A549 (cell line): ENCODE measurements around the gene ORM1. TPM values are rescaled to one million over a fixed set of nuclear protein-coding genes. Genes with fewer than 3 reads are reported as not detected.

Experiments
- ATAC-seq, 2 experiments: fragments of 200-7000 bp in 1 of 2; fragments of >200 bp in 1 of 2; cut with Nextera tagmentation in 1 of 2; cut with Tn5 transposase in 1 of 2; 3 replicates each; pipeline versions ENCODE4 v1.8.0 to v1.9.1; 2018 to 2020; ENCODE audit warnings: mild to moderate bottlenecking in 1 of 2, moderate library complexity in 1 of 2
- CTCF ChIA-PET: fragments of 300-600 bp; sonication (Branson Sonifier 250); formaldehyde crosslinking; extraction: SDS; loops from one replicate; lab custom pipeline; 2021; ENCODE audit warnings: antibody characterized with exemption, inconsistent platforms; lab: Yijun Ruan, JAX
- POLR2A ChIA-PET: fragments of 350-600 bp; formaldehyde crosslinking; extraction: SDS; loops from one replicate; lab custom pipeline; 2021; ENCODE audit warnings: antibody characterized with exemption, inconsistent platforms; lab: Yijun Ruan, JAX
- DNase-seq, 2 experiments: peaks; one replicate each; pipeline versions ENCODE4 v3.0.0 to v3.0.0-alpha.2; 2011 to 2016; ENCODE audit warnings: low read depth in 1 of 2, low spot score in 1 of 2
- FAIRE-seq: peaks from 2 replicates; lab custom pipeline; 2011; peaks lifted over from hg19 to GRCh38; lab: Jason Lieb, UNC
- H3K27ac ChIP-seq, 2 experiments: fragments of >200 bp; sonication (Bioruptor Twin); formaldehyde crosslinking; 3 replicates each; pipeline ENCODE4 v1.5.1; 2016 to 2017
- H3K4me1 ChIP-seq: fragments of >200 bp; sonication (Bioruptor Twin); formaldehyde crosslinking; 3 replicates; pipeline ENCODE4 v1.6.1; 2016
- H3K4me2 ChIP-seq: fragments of >200 bp; sonication (Bioruptor Twin); formaldehyde crosslinking; 3 replicates; pipeline ENCODE4 v1.6.1; 2016
- H3K4me3 ChIP-seq: fragments of >200 bp; sonication (Bioruptor Twin); formaldehyde crosslinking; 3 replicates; pipeline ENCODE4 v1.5.1; 2016
- H3K9me3 ChIP-seq: fragments of >200 bp; sonication (Bioruptor Twin); formaldehyde crosslinking; 3 replicates; pipeline ENCODE4 v1.6.1; 2016
- BHLHE40 ChIP-seq: IDR thresholded peaks from 2 replicates; pipeline ENCODE4 v1.6.1; 2012; ENCODE audit warnings: low read depth, low read length, inconsistent platforms
- CBX2 ChIP-seq: fragments of 200-600 bp; sonication (generic); IDR thresholded peaks from 2 replicates; pipeline ENCODE4 v1.6.1; 2016; ENCODE audit warnings: low read depth, mild to moderate bottlenecking, borderline replicate concordance
- CEBPB ChIP-seq, 2 experiments: fragments of >200 bp in 1 of 2; sonication (Bioruptor Twin) in 1 of 2; formaldehyde crosslinking in 1 of 2; IDR thresholded peaks; 2 replicates each; pipeline ENCODE4 v1.6.1; 2012 to 2016
- CHD4 ChIP-seq: fragments of 200-600 bp; sonication (generic); IDR thresholded peaks from 2 replicates; pipeline ENCODE4 v1.6.1; 2016; ENCODE audit warnings: antibody characterized with exemption, mild to moderate bottlenecking, borderline replicate concordance
- ELK1 ChIP-seq: fragments of 150-350 bp; IDR thresholded peaks from 2 replicates; pipeline ENCODE4 v1.6.1; 2014; ENCODE audit warnings: low read depth, mild to moderate bottlenecking, low read length
- EP300 ChIP-seq, 2 experiments: fragments of >200 bp; sonication (Bioruptor Twin); formaldehyde crosslinking; IDR thresholded peaks; 2 replicates in 1 of 2; 3 replicates in 1 of 2; pipeline ENCODE4 v1.6.1; 2016 to 2017
- ESRRA ChIP-seq: fragments of 150-350 bp; IDR thresholded peaks from 2 replicates; pipeline ENCODE4 v1.6.1; 2014; ENCODE audit warnings: mild to moderate bottlenecking, low read length, borderline replicate concordance
- FOXS1 ChIP-seq: fragments of 250-450 bp; sonication (Bioruptor Pico); IDR thresholded peaks from 2 replicates; pipeline ENCODE4 v1.5.0; 2020; ENCODE audit warnings: mild to moderate bottlenecking, moderate library complexity
- HES2 ChIP-seq: fragments of >200 bp; sonication (Bioruptor Twin); formaldehyde crosslinking; IDR thresholded peaks from 2 replicates; pipeline ENCODE4 v1.6.1; 2016
- HOXA7 ChIP-seq: fragments of 250-450 bp; sonication (Bioruptor Pico); IDR thresholded peaks from 2 replicates; pipeline ENCODE4 v1.5.0; 2020; ENCODE audit warnings: mild to moderate bottlenecking, moderate library complexity
- JUN ChIP-seq, 2 experiments: fragments of >200 bp; sonication (Bioruptor Twin); formaldehyde crosslinking; IDR thresholded peaks; 2 replicates in 1 of 2; 3 replicates in 1 of 2; pipeline ENCODE4 v1.6.1; 2016 to 2017
- JUNB ChIP-seq: fragments of >200 bp; sonication (Bioruptor Twin); formaldehyde crosslinking; IDR thresholded peaks from 2 replicates; pipeline ENCODE4 v1.6.1; 2016
- KDM5A ChIP-seq: fragments of 200-600 bp; sonication (generic); IDR thresholded peaks from 2 replicates; pipeline ENCODE4 v1.6.1; 2016; ENCODE audit warnings: antibody characterized with exemption, mild to moderate bottlenecking
- MAFK ChIP-seq: fragments of 450-650 bp; IDR thresholded peaks from 2 replicates; pipeline ENCODE4 v1.6.1; 2014; ENCODE audit not compliant: partially characterized antibody
- MYC ChIP-seq: IDR thresholded peaks from 2 replicates; pipeline ENCODE4 v1.6.1; 2012; ENCODE audit warnings: mild to moderate bottlenecking, inconsistent platforms, low read length, improper control_type of control experiment, borderline replicate concordance
- NR3C1 ChIP-seq: fragments of >200 bp; sonication (Bioruptor Twin); formaldehyde crosslinking; IDR thresholded peaks from 3 replicates; pipeline ENCODE4 v1.6.1; 2017
- PHF8 ChIP-seq: fragments of 200-600 bp; sonication (generic); IDR thresholded peaks from 2 replicates; pipeline ENCODE4 v1.6.1; 2016; ENCODE audit warnings: low read depth, mild to moderate bottlenecking, antibody characterized with exemption, moderate library complexity, borderline replicate concordance
- POLR2A ChIP-seq: IDR thresholded peaks from 2 replicates; pipeline ENCODE4 v1.6.1; 2012; ENCODE audit warnings: mild to moderate bottlenecking, low read length
- POLR2AphosphoS2 ChIP-seq: conservative IDR thresholded peaks from 2 replicates; pipeline ENCODE4 v1.6.1; 2012; ENCODE audit warnings: low read length, improper control_type of control experiment, inconsistent platforms
- RAD21 ChIP-seq, 2 experiments: fragments of >200 bp in 1 of 2; sonication (Bioruptor Twin) in 1 of 2; formaldehyde crosslinking in 1 of 2; IDR thresholded peaks in 1 of 2; conservative IDR thresholded peaks in 1 of 2; 2 replicates in 1 of 2; 3 replicates in 1 of 2; pipeline ENCODE4 v1.6.1; 2012 to 2018; ENCODE audit warnings: inconsistent platforms in 1 of 2
- REST ChIP-seq: fragments of 200-600 bp; sonication (generic); IDR thresholded peaks from 2 replicates; pipeline ENCODE4 v1.6.1; 2016; ENCODE audit warnings: antibody characterized with exemption, mild to moderate bottlenecking, moderate library complexity
- SMC3 ChIP-seq: fragments of >200 bp; sonication (Bioruptor Twin); formaldehyde crosslinking; IDR thresholded peaks from 3 replicates; pipeline ENCODE4 v1.6.1; 2018; ENCODE audit warnings: inconsistent platforms
- ZC3H11A ChIP-seq: fragments of 450-650 bp; IDR thresholded peaks from 2 replicates; pipeline ENCODE4 v1.6.1; 2014; ENCODE audit warnings: antibody characterized with exemption, mild to moderate bottlenecking
- ZNF302 ChIP-seq: fragments of 250-450 bp; sonication (Bioruptor Pico); IDR thresholded peaks from 2 replicates; pipeline ENCODE4 v1.9.0; 2021; ENCODE audit warnings: inconsistent platforms, mild to moderate bottlenecking, moderate library complexity
- WGBS: methylation state at CpG from one replicate; pipeline ENCODE4 v1.1.6; 2017; ENCODE audit errors: missing lambda C conversion rate; 5-methylcytosine and 5-hydroxymethylcytosine counted together
- polyA plus RNA-seq, 4 experiments: library from polyadenylated mRNA; depleted of rRNA in 3 of 4; stranded (reverse); fragments of >200 nt; fragmentation: RNase III in 1 of 4; extraction: RNeasy Plus Mini Kit Qiagen cat#74134 plus additional on column Dnase treatment in 1 of 4; gene quantifications; 2 replicates in 3 of 4; 3 replicates in 1 of 4; pipeline ENCODE4 v1.2.3, GENCODE V29; 2011 to 2017
- TF ChIP-seq, protein P1 (sequence below): IDR thresholded peaks from 2 replicates; pipeline ENCODE4 v1.6.1; 2012

Gene ORM1
- polyA plus RNA-seq, 2 of the 4 experiments (the other 2 are of a cell fraction) = 0.12 to 0.19 TPM

GRCh38 chr9:114371343-114371944, 48.5 kb downstream of the ORM1 start:
- ChIA-PET POLR2A (no interaction called here), CTCF (interaction anchor here (0.7 to 3.8 kb wide), 3 partner anchors 9 to 34 kb away, joined by 3 to 12 read pairs (median 5); no protein-coding TSS in a partner anchor)
- Histone ChIP-seq H3K27ac (no peak overlapping the region), H3K9me3 (no peaks in the 10 kb centered on the region), H3K4me1 (peaks cover 8% of the 10 kb centered on the region), H3K4me2 (no peak overlapping the region), H3K4me3 (no peak overlapping the region)
- FAIRE-seq (no peak), ATAC-seq (no peak), DNase-seq (no peak)
- TF ChIP-seq HES2 (no peak), RAD21 (conservative IDR thresholded peaks at IDR 0.05 in 1 of 2, IDR thresholded peaks at IDR 0.05 in 1 of 2) (no peak), POLR2A (no peak), SMC3 (no peak), HOXA7 (no peak), KDM5A (no peak), EP300 (IDR thresholded peaks at IDR 0.05) (no peak)
- TF ChIP-seq, protein P1, sequence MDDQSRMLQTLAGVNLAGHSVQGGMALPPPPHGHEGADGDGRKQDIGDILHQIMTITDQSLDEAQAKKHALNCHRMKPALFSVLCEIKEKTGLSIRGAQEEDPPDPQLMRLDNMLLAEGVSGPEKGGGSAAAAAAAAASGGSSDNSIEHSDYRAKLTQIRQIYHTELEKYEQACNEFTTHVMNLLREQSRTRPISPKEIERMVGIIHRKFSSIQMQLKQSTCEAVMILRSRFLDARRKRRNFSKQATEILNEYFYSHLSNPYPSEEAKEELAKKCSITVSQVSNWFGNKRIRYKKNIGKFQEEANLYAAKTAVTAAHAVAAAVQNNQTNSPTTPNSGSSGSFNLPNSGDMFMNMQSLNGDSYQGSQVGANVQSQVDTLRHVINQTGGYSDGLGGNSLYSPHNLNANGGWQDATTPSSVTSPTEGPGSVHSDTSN = no peak
- WGBS = 77% methylated on average over 7 of the region's 7 CpGs

DNA sequence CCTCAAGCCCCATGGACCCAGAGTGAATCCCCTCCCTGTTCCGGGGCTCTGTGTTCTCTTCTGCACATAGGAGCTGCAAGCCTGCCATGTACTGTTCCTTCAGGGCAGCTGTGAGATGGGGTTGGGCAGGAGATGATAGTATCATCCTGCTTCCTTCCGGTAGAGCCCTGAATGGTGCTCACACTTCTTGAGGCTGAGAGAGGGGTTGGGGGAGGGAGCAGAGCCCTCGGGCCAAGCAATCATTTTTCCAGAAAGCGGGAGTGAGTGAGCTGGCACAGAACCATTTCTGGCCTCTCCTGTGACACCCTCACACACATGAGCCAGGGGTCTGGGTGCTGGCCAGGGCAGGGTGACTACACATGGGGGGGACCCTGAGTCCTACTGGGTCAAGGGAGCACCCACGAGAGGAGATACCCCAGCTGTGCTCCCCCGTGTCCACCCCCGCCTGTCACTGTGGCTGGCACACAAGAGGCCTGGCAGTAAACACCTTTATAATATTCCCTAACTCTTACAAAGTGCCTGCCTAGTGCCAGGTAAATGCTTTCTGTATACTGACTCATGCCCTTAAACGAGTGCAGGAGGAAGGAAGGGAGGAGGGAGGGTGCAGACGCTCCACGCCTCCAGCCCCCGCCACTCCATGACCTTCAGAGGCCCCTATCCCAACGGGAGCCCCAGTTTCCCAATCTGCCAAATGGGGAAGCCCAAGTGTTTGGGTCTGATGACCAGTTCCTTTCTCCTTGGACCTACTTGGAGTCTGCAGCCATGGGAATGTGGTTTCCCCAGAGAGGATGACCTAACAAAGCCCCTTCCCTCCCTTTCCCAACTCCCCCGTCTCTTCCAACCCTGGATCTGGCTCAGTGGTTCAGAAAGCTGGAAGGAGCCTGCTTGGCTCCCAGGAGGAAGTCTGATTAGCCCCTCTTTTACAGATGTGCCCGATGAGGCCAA, 49.3 kb downstream of the ORM1 start:
- CTCF ChIA-PET = interaction anchor here (0.7 to 1.8 kb wide), 2 partner anchors 9 to 16 kb away, joined by 3 to 5 read pairs; no protein-coding TSS in a partner anchor
- no peaks in the 10 kb centered on the region for H3K9me3 ChIP-seq
- no peak for TF ChIP-seq HOXA7
- TF ChIP-seq ZC3H11A = no peak
- no peak for TF ChIP-seq NR3C1
- TF ChIP-seq CHD4 = no peak
- no peak for TF ChIP-seq JUN (IDR thresholded peaks at IDR 0.05)
- TF ChIP-seq PHF8 = no peak
- TF ChIP-seq BHLHE40 = no peak
- no peak for TF ChIP-seq POLR2AphosphoS2
- WGBS = 67% methylated on average over 14 of the region's 14 CpGs
- POLR2A ChIA-PET = no interaction called here
- FAIRE-seq (no peak), ATAC-seq (peak in 1 of 2 experiments; percentile 20; a peak in 1 of 6 replicates), DNase-seq (no peak)
- no peak overlapping the region; a peak in 1 of 6 replicates for H3K27ac ChIP-seq
- no peak overlapping the region for H3K4me2 ChIP-seq
- no peak overlapping the region for H3K4me3 ChIP-seq
- H3K4me1 ChIP-seq = no peaks in the 10 kb centered on the region; the same call in 2 of the 3 replicates

DNA sequence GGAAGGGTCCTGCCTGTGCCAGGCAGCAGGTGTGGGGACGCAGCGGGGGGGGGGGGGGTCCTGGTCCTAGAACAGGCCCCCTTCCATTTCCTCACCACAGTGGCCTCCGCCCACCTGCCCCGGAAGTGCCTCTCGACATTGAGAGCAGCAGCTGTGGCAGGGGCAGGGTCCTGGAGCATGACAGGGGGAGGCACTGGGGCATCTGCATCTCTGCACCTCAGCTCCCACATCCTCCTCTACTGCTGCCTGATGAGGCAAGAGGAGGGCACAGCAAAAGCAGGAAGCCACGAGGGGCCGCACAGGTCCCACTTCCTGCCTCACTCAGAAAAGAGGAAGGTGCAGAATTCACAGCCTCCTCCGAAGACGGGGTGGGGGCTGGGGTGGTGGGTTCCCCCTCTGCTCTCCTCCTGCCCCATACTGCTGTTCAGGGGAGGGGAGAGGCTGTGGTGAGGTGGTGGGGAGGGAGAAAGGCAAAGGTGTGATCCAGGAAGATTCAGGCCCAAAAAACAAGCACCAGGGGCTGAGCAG, 50.1 kb downstream of the ORM1 start:
- no peaks in the 10 kb centered on the region for H3K9me3 ChIP-seq
- ATAC-seq (no peak), FAIRE-seq (no peak), DNase-seq (no peak)
- POLR2A ChIA-PET = interaction anchor here (0.6 kb wide), 1 partner anchor 8 kb away, joined by 5 read pairs; no protein-coding TSS in a partner anchor
- H3K4me3 ChIP-seq = no peak overlapping the region
- no peak overlapping the region for H3K4me2 ChIP-seq
- 88% methylated on average over 5 of the region's 9 CpGs for WGBS
- no peaks in the 10 kb centered on the region for H3K4me1 ChIP-seq
- H3K27ac ChIP-seq = no peak overlapping the region
- CTCF ChIA-PET = no interaction called here
- TF ChIP-seq MYC (no peak), KDM5A (no peak), FOXS1 (CRISPR knock-in tag) (no peak), EP300 (IDR thresholded peaks at IDR 0.05) (no peak), JUNB (no peak), ZNF302 (CRISPR knock-in tag) (no peak), CEBPB (IDR thresholded peaks at IDR 0.05) (no peak), ELK1 (no peak), ESRRA (no peak), CBX2 (no peak), HOXA7 (no peak), REST (no peak), MAFK (no peak)
